ENCODE data around the gene ASNSD1.

GRCh38 chr2:189681203-189681602 is 19.9 kb downstream of the ASNSD1 start:
- no peak for TF ChIP-seq MAX (IDR thresholded peaks at IDR 0.05)
- no peak for TF ChIP-seq EZH2 (IDR thresholded peaks at IDR 0.05; ENCODE audit: low read depth, low read length, severe bottlenecking)
- TF ChIP-seq CTCF (IDR thresholded peaks at IDR 0.05; ENCODE audit: control extremely low read depth in 1 of 3, insufficient read depth in 1 of 3, low read depth in 1 of 3, low read length in 3 of 3): no peak
- TF ChIP-seq CREB1 (IDR thresholded peaks at IDR 0.05): no peak
- no peak for TF ChIP-seq CEBPB (IDR thresholded peaks at IDR 0.05; ENCODE audit: low read depth, low read length)
- no peak for TF ChIP-seq JUN (IDR thresholded peaks at IDR 0.05; ENCODE audit: low read depth, low read length)
- no peak for TF ChIP-seq CHD2 (IDR thresholded peaks at IDR 0.05; ENCODE audit: low read length)
- TF ChIP-seq TBP (IDR thresholded peaks at IDR 0.05; ENCODE audit: low read depth, low read length): no peak
- TF ChIP-seq TAF1 (IDR thresholded peaks at IDR 0.05; ENCODE audit: low read depth, low read length): no peak
- no peak for TF ChIP-seq JUND (IDR thresholded peaks at IDR 0.05; ENCODE audit: low read length)
- TF ChIP-seq RAD21 (IDR thresholded peaks at IDR 0.05 in 1 of 2, conservative IDR thresholded peaks at IDR 0.05 in 1 of 2; ENCODE audit: low read depth in 2 of 2, low read length in 2 of 2): no peak
- no peak for TF ChIP-seq KDM4A (IDR thresholded peaks at IDR 0.05; ENCODE audit: low read depth, low read length, severe bottlenecking)
- no peak for TF ChIP-seq FOSL1 (IDR thresholded peaks at IDR 0.05; ENCODE audit: insufficient read depth, low read depth, low read length)
- no peak for TF ChIP-seq TCF12 (IDR thresholded peaks at IDR 0.05; ENCODE audit: low read depth, low read length)
